Measurements from ENCODE around the gene SFTPB.

DNA sequence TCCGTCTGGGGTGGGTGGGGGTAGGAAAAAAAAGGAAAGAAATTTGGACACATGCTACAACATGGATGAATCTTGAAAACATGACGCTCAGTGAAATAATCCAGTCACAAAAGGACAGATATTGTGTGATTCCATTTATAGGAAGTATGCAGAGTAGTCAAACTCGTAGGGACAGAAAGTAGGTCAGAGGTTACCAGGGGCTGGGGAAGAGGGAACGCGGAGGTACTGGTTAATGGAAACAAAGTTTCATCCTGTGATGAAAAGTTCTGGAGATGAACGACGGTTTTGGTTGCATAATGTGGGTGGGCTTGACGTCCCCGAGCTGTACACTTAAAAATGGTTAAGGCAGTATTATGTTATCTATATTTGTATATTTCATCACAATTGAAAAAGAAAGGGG is 4.5 kb upstream of the SFTPB start:
- TF ChIP-seq, protein P1, sequence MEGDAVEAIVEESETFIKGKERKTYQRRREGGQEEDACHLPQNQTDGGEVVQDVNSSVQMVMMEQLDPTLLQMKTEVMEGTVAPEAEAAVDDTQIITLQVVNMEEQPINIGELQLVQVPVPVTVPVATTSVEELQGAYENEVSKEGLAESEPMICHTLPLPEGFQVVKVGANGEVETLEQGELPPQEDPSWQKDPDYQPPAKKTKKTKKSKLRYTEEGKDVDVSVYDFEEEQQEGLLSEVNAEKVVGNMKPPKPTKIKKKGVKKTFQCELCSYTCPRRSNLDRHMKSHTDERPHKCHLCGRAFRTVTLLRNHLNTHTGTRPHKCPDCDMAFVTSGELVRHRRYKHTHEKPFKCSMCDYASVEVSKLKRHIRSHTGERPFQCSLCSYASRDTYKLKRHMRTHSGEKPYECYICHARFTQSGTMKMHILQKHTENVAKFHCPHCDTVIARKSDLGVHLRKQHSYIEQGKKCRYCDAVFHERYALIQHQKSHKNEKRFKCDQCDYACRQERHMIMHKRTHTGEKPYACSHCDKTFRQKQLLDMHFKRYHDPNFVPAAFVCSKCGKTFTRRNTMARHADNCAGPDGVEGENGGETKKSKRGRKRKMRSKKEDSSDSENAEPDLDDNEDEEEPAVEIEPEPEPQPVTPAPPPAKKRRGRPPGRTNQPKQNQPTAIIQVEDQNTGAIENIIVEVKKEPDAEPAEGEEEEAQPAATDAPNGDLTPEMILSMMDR (conservative IDR thresholded peaks at IDR 0.05), result no peak
- no peak for TF ChIP-seq EZH2 (IDR thresholded peaks at IDR 0.05; ENCODE audit: low read depth)

Measured in PC-9 (cell line).